ENCODE results near the gene CDH5.

GRCh38 chr16:66363211-66363777 lies 3.2 kb upstream of the CDH5 start:
- TF ChIP-seq, protein P1, sequence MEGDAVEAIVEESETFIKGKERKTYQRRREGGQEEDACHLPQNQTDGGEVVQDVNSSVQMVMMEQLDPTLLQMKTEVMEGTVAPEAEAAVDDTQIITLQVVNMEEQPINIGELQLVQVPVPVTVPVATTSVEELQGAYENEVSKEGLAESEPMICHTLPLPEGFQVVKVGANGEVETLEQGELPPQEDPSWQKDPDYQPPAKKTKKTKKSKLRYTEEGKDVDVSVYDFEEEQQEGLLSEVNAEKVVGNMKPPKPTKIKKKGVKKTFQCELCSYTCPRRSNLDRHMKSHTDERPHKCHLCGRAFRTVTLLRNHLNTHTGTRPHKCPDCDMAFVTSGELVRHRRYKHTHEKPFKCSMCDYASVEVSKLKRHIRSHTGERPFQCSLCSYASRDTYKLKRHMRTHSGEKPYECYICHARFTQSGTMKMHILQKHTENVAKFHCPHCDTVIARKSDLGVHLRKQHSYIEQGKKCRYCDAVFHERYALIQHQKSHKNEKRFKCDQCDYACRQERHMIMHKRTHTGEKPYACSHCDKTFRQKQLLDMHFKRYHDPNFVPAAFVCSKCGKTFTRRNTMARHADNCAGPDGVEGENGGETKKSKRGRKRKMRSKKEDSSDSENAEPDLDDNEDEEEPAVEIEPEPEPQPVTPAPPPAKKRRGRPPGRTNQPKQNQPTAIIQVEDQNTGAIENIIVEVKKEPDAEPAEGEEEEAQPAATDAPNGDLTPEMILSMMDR (conservative IDR thresholded peaks at IDR 0.05; ENCODE audit: low read length), result no peak
- TF ChIP-seq EZH2phosphoT487 (IDR thresholded peaks at IDR 0.05; ENCODE audit: borderline replicate concordance, low read depth, low read length), result no peak
